NCI-H2107 treated with DMSO at 0.1 percent for 48 hours (cell line): Measurements from ENCODE around the gene CLIP4.
"Not testable (repeated sequence)": the region's sequence is repeated elsewhere in the genome, so short reads cannot be mapped to it uniquely, and the experiment has no call there.

ENCODE experiments used
- DNase-seq: peaks from one replicate; lab custom pipeline; 2025; ENCODE audit not compliant: unreplicated experiment; lab: John Stamatoyannopoulos, UW

CLIP4 gene

GRCh38 chr2:29097569-29097968 is 17.6 kb upstream of the CLIP4 start:
- no peak for DNase-seq

GRCh38 chr2:29100564-29100963 is 14.7 kb upstream of the CLIP4 start:
- no peak for DNase-seq

DNA sequence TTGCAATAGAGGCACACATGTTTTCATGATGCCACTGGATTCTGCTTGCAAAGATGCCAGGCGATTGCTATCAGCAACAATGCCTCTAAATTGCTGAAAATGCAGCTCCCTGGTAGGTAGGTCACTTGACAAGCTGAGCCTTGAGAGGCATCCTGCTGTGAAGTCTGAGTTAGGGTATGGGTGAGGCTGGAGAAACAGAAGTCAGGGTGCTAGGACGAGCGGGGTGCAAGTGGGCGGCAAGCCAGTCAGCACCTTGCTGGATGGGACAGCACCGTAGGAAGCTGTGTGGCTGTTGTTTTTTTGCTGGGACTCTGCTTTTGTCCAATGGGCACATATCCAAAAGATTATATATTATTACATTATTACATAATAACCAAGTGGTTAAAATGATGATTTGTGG is 10.5 kb upstream of the CLIP4 start:
- DNase-seq = no peak

DNA sequence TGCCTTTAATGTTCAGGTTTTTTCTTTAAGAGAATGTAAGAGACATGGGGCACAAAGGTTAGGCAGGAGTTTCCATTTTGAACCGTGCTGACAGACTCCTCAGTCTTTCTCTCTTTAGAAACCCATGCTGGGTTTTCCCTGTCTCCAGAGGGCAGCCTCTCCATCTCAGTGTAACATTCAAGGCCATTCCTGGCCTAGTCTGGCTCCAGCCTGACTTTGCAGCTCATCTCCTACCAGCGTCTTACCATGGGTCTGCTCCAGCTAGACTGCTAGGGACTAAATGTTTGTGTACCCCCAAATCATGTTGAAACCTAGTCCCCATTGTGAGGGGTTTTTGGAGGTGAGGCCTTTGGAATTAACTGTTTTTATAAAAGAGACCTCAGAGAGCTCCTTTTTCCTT is 9.8 kb upstream of the CLIP4 start:
- DNase-seq = no peak

GRCh38 chr2:29106256-29106655 is 9.0 kb upstream of the CLIP4 start:
- no peak for DNase-seq

DNA sequence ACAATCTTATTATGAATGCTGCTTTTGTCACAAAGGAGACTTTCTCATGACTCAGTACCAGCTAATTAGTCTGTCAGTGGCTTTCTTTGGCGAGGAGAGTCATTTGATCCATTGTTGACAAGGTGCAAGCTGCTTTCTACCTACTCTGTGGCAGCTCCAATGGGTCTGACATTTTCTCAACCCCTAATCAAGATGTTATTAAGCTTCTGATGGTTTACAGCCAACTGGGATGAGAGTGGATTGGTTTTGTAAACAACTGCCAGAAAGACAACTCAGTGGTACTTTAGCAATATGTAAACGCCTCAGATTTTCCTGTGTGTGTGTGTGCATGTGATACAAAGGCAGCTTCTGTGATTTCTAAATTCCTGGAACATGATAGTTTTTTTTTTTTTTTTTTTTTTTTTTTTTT is 8.2 kb upstream of the CLIP4 start:
- peak; percentile 81 for DNase-seq

DNA sequence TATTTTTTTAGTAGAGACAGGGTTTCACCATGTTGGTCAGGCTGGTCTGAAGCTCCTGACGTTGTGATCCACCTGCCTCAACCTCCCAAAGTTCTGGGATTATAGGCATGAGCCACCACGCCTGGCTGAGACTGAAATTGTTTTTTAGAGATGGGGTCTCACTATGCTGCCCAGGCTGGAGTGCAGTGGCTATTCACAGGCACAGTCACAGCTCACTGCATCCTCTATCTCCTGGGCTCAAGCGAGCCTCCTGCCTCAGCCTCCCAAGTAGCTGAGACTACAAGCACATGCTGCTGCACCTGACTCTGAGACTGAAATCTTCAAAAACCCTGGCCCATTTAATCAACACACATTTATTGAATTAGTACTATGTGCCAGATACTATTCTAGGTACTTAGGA is 7.7 kb upstream of the CLIP4 start:
- not testable (repeated sequence) for DNase-seq

DNA sequence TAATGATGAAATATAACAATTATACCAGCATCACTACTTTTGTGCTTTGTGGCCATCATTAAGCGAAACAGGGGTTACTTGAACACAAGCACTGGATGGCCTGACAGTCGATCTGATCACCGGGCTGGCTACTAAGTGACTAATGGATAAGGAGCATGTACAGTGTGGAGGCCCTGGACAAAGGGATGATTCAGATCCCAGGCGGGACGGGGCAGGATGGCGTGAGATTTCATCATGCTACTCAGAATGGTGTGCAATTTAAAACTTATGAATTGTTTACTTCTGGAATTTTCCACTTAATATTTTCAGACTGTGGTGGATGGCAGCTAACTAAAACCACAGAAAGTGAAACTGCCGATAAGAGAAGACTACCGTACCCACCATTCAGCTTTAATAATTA is 7.0 kb upstream of the CLIP4 start:
- DNase-seq = no peak

DNA sequence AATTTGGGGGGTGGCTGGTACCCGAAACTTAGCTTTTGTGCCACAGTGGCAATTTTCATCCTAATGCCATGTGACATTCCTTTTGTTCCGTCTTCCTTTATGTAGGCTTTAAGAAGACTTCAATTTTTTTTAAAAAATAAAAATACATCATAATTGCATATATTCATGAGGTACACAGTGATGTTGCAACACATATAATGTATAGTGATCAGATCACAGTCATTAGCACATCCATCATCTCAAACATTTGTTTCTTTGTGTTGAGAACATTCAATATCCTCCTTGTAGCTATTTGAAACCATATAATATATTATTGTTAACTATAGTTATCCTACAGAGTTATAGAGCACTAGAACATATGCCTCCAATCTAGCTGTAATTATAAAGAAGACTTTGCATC is 6.0 kb upstream of the CLIP4 start:
- no peak for DNase-seq

GRCh38 chr2:29110916-29111535 is 4.2 kb upstream of the CLIP4 start:
- DNase-seq = no peak

- DNase-seq = no peak
Observed at GRCh38 chr2:29112379-29112778, 2.8 kb upstream of the CLIP4 start.

DNA sequence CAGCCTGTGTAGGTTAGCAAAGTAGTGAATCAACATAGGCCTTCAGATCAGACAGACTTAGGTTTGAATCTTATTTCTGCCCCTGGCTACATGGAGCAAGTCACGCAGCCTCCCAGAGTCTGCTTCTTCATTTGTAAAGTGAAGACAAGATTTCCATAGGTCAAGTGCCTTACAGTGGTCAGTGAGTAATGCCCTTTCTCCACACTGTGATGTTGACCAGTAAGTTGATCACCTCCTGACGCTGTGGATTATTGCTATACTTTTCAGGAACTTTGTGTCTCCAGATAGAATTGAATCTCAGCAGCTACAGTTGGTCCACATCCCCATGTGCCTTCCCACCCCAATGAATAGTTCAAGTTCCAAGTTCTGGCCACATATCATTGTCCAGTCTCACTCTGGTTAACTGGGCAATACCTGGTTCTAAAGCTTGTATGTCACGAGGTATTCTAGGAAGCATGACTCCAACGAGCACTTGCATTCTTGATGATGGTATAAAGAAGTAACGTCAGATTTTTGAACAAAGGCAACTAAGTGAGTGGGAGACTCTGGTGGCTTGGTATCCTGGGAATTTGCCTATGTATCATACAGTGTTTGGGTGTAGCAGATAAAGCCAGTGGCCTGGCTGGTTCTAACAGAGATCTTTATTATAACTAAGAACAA is 2.1 kb upstream of the CLIP4 start:
- DNase-seq = no peak

DNA sequence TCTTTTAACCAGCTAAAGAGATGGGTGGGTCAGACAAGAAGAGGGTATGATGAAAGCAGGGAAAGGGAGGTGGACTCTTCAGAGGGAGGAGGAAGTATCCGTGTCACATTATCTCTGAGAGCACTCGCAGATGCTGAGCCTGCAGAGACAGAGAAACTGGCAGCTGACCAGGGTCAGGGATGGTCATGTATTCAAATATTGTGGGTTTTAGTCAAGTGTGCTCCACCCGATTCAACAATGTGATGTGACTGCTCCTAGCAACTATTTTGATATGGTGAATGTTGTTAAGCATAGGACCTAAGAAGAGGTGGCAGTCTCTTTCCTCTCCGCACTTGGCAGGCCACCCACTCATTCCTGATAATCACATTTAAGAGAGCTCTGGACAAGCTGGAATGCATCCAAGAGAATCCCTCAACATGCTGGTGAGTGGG is 1.3 kb upstream of the CLIP4 start:
- peak; percentile 59 for DNase-seq

GRCh38 chr2:29114586-29114945 is 649 bp upstream of the CLIP4 start:
- DNase-seq = no peak

DNA sequence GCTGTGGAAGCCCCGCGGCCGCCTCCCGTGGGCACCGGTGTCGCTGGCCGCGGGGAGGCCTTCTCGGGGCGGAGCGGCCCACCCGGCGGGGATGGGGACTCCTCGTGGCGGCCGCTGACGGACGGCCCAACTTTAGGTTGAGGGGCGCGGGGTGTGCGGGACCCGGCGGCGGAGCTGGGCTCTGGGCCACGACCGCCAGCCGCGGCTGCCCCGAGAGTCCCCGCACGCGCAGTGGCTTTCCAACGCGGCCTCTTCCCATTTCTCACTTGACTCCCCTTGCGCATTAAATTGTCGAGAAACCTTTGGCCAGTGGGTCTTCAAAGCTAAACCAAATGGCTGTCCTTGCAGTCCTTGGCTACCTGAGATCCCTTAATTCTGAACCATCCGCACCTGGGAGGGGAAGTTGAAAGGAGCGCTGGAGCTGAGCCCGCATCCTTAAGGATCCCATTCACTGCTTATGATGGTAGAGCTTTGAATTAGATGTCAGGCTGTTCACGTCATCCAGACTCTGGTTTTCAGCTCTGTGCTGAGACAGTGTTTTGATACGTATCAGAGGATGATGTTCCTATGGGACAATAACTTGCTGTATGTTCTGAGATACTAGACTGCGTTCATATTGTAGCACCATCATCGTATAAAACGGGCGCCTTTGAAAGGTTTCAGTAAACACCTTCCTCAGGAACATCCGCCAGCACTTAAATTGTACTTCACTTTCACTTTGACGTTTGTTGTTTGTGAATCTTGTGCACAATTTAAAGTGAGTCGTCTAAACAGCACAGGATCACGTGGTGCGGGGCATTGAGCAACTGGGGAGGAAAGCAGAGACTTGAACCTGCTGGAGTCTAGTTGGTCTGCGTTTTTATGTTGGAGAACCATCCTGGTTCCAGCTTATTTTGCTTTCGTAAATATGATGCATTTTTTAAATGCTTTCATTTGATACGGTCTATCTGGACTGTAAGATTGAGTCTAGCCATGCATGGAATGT is 874 bp downstream of the CLIP4 start:
- peak; percentile 37 for DNase-seq

GRCh38 chr2:29117636-29118303 is 2.6 kb downstream of the CLIP4 start:
- no peak for DNase-seq

GRCh38 chr2:29119211-29119610 is 4.0 kb downstream of the CLIP4 start:
- no peak for DNase-seq

DNA sequence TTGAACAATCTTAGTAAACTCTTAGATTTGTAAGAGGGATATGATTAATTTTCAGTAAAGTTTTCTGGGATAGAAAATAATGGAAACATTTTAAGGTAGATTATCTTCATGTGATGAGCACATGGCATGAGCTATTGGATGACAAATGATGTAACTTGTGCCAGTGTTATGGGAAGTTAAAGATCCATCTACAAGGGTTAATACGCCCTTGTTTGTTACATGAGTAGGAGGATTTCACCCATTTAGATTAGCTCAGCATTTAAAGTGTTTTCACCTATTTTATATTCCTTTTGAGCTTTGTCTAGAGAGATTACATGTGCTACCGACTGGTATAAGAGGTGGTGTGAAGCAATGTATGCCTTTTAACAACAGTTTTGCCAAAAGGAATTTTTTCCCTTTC is 5.6 kb downstream of the CLIP4 start:
- DNase-seq = no peak

GRCh38 chr2:29123617-29124349 is 8.6 kb downstream of the CLIP4 start:
- DNase-seq = no peak

GRCh38 chr2:29124504-29124903 is 9.3 kb downstream of the CLIP4 start:
- DNase-seq = no peak
